ENCODE data around the gene IFT43.

Gene IFT43

DNA sequence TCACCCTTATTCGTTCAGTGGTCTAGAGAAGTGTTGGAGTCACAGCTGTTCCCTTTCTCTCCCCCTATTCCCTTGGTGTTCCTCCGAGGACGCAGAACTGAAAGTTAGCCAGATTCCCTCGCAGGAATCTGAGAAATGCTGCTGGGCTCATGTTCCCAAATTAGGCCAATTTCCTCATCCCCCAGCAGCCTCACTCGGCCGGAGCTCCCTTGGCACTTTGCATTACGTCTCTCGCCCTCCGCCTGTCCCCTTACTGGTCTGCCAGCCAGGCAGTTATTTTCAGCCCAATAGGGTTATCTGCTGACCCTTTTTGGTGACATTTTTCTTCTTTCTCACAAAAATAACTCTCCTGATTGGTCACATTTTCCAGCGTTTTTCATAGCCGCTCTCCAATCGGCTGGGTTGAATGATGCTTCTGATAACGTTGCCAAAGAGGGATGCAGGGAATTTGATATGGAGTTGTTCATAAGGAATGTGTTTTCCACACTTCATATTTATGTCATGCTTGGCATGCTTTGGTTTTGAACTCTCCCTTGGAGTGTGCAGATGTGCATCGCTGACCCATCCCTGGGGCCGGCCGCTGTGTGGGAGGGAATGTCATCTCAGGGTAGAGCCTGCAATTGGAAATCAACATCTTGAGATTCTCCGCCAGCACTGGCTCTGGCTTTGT, 9.9 kb downstream of the IFT43 start:
- Mint-ChIP-seq H3K36me3 (ENCODE audit: low read depth) (peaks cover 76% of the 10 kb centered on the region), H3K9me3 (no peaks in the 10 kb centered on the region), H3K4me1 (peaks cover 18% of the 10 kb centered on the region), H3K4me3 (no peak overlapping the region), H3K27ac (no peak overlapping the region), H3K27me3 (ENCODE audit: low read depth, poor library complexity) (no peaks in the 10 kb centered on the region)
- no peak for TF ChIP-seq CTCF (IDR thresholded peaks at IDR 0.05)
- DNase-seq = no peak

- Mint-ChIP-seq H3K27ac (no peak overlapping the region), H3K4me1 (peaks cover 18% of the 10 kb centered on the region), H3K27me3 (ENCODE audit: low read depth, poor library complexity) (no peaks in the 10 kb centered on the region), H3K36me3 (ENCODE audit: low read depth) (peaks cover 83% of the 10 kb centered on the region), H3K4me3 (no peak overlapping the region), H3K9me3 (no peaks in the 10 kb centered on the region)
- DNase-seq = no peak
- no peak for TF ChIP-seq CTCF (IDR thresholded peaks at IDR 0.05)
Measured at GRCh38 chr14:75996488-75996887, 10.9 kb downstream of the IFT43 start.

DNA sequence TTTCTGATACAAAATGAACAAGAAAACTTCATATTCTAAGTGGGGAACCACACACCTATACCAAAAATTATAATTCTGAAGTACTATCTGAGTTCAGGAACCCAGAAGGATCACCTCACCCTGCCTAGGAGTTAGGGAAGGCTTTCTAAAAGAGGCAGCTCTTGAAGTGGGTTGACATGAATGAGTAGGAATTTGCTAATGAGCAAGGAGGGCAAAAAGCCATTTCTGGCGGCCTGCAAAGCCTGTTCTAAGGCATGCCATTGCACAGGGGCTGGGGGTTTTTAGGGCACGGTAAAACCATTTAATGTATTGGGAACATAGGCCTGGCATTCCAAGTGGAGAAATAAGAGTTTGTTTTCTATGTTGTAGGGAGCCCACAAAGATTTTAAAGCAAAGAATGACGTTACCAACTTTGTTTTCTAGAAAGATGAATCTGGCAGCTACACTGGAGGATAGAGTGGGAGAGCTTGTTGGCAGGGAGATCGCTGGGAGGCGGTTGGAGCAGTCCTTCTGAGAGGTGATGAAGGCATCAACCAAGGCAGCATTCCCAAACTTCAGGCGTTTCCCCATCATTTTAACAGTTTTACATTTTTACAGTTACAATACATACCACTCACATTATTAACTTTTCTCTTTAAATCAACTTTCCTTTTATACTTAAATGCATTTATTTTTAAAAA, 14.1 kb downstream of the IFT43 start:
- H3K27me3 Mint-ChIP-seq (ENCODE audit: low read depth, poor library complexity) = no peaks in the 10 kb centered on the region
- TF ChIP-seq CTCF (IDR thresholded peaks at IDR 0.05) = no peak

DNA sequence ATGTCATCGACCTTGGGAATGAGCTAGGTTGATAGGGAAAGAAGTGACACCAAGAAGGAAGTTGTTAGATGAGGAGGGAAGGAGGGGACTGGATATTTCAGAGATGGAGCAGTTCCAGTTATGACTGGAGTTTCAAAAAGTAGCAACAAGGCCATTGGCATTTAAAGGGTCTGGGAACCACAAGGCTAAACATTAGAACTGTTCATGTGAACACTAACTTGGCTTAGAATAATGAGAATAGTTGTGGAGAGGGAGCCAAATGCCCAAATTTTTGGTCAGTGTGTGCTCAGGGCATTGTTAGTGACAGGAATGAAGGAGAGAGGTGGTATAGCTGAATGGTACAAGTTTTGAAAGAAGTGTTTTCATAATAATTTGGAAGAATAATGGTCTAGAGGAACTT, 16.8 kb downstream of the IFT43 start:
- Mint-ChIP-seq H3K27me3 (ENCODE audit: low read depth, poor library complexity) (no peaks in the 10 kb centered on the region), H3K4me1 (peaks cover 13% of the 10 kb centered on the region), H3K27ac (no peak overlapping the region), H3K9me3 (peaks cover 31% of the 10 kb centered on the region), H3K4me3 (no peak overlapping the region), H3K36me3 (ENCODE audit: low read depth) (peaks cover 96% of the 10 kb centered on the region)
- no peak for TF ChIP-seq CTCF (IDR thresholded peaks at IDR 0.05)
- no peak for DNase-seq

More for the DNA sequence above, 14.1 kb downstream of the IFT43 start:
- no peak overlapping the region for H3K27ac Mint-ChIP-seq
- peaks cover 8% of the 10 kb centered on the region for H3K4me1 Mint-ChIP-seq
- no peak overlapping the region for H3K4me3 Mint-ChIP-seq
- H3K9me3 Mint-ChIP-seq = peaks cover 18% of the 10 kb centered on the region
- no peak for DNase-seq
- peaks cover 94% of the 10 kb centered on the region for H3K36me3 Mint-ChIP-seq (ENCODE audit: low read depth)

GRCh38 chr14:76006253-76006652, 20.7 kb downstream of the IFT43 start:
- no peak for DNase-seq
- H3K9me3 Mint-ChIP-seq = peaks cover 31% of the 10 kb centered on the region
- no peaks in the 10 kb centered on the region for H3K27me3 Mint-ChIP-seq (ENCODE audit: low read depth, poor library complexity)
- TF ChIP-seq CTCF (IDR thresholded peaks at IDR 0.05) = no peak
- peaks cover 14% of the 10 kb centered on the region for H3K4me1 Mint-ChIP-seq
- no peak overlapping the region for H3K27ac Mint-ChIP-seq
- H3K36me3 Mint-ChIP-seq (ENCODE audit: low read depth) = peaks cover 85% of the 10 kb centered on the region
- H3K4me3 Mint-ChIP-seq = no peak overlapping the region

- Mint-ChIP-seq H3K4me3 (no peak overlapping the region), H3K36me3 (ENCODE audit: low read depth) (peaks cover 85% of the 10 kb centered on the region), H3K27me3 (ENCODE audit: low read depth, poor library complexity) (no peaks in the 10 kb centered on the region), H3K4me1 (peaks cover 21% of the 10 kb centered on the region), H3K9me3 (peaks cover 27% of the 10 kb centered on the region), H3K27ac (no peak overlapping the region)
- no peak for DNase-seq
- TF ChIP-seq CTCF (IDR thresholded peaks at IDR 0.05) = no peak
Measured at GRCh38 chr14:76007379-76007778, 21.8 kb downstream of the IFT43 start.
